ENCODE data around the gene MATN1.

DNA sequence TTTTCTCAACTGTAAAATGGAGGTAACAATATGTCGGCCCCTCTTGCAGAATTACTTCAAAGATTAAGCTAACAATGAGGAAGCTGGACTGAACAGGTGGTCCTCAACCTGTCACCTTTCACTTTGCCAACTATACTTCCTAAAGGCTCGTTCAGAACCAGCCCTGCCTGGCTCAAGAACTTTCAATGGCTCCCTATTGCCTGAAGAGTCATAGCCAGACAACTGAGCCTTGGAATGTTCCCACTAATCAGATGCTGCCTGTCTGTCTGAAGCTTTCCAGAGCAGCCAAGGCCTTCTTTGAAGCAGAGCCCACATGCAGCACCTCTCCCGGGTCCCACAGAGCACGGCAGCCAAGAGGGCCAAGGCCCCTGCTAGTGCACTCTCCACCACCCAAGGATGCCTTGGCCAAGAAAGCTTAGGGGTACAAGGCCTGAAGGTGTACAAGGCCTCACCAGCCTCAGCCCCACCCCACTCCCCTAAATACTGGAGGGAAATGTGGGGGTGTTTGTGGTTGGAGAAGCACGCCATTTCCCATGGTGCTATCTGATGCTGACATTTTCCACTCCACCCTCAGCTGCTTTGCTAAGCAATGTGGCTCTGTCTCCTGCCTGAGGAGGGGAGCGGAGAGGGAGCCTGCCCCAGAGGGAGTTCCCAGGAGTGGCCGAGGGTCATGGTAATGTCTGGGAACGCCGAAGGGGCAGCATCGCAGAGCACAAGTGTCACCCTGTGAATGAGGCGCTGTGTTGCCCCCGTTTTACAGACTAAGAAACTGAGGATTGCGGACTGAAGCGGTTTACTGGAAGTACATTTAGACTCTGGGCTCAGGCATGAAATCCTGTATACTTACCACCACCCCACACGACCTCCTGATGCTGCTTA lies 42.4 kb upstream of the MATN1 start:
- TF ChIP-seq POLR2A (IDR thresholded peaks at IDR 0.05) (no peak), EP300 (IDR thresholded peaks at IDR 0.05) (no peak)
- TF ChIP-seq, protein P1, sequence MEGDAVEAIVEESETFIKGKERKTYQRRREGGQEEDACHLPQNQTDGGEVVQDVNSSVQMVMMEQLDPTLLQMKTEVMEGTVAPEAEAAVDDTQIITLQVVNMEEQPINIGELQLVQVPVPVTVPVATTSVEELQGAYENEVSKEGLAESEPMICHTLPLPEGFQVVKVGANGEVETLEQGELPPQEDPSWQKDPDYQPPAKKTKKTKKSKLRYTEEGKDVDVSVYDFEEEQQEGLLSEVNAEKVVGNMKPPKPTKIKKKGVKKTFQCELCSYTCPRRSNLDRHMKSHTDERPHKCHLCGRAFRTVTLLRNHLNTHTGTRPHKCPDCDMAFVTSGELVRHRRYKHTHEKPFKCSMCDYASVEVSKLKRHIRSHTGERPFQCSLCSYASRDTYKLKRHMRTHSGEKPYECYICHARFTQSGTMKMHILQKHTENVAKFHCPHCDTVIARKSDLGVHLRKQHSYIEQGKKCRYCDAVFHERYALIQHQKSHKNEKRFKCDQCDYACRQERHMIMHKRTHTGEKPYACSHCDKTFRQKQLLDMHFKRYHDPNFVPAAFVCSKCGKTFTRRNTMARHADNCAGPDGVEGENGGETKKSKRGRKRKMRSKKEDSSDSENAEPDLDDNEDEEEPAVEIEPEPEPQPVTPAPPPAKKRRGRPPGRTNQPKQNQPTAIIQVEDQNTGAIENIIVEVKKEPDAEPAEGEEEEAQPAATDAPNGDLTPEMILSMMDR (IDR thresholded peaks at IDR 0.05) = no peak
